SW 1271 (cell line): ENCODE results near the gene FAM163A.
"Not testable (repeated sequence)": the region's sequence is repeated elsewhere in the genome, so short reads cannot be mapped to it uniquely, and the experiment has no call there.

Source experiments
- DNase-seq, 2 experiments: peaks; one replicate each; lab custom pipeline; 2025; lab: John Stamatoyannopoulos, UW

The FAM163A gene

DNA sequence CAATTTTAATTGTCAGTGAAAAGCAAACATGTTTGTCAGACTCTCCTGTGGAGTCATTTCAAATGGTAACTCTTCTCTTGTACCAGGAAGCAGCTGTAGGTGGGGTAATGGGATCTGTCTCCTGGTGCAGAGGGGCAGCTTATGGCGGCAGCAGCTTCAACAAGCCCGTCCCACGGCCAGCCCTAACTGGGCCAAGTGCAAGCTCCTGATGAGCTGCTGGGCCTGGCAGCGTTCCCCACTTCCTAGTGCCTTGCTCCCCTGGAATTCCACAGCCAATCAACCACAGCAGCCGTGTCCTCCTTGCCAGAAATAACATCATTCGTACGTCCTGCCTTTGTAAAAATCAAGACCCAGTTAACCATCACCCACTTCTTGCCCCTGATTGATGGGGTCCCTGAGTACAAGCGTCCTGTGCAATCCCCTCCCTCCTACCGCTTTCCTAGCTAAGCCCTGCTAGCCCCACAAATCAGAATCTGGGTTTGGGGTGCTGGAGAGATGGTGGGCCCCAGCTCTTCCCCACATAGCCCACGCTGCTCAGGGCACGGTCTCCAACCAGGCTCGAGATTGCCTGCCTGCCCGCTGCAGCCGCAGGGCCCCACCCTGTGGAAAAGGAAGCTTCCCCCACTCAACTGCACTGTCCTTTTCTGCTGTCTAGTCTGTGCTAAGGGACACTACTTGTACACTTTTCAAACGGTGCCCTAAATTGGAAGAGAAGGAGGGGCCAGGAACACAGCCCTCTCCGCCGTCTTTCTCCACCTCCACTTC lies 73.3 kb downstream of the FAM163A start:
- no peak for DNase-seq

DNA sequence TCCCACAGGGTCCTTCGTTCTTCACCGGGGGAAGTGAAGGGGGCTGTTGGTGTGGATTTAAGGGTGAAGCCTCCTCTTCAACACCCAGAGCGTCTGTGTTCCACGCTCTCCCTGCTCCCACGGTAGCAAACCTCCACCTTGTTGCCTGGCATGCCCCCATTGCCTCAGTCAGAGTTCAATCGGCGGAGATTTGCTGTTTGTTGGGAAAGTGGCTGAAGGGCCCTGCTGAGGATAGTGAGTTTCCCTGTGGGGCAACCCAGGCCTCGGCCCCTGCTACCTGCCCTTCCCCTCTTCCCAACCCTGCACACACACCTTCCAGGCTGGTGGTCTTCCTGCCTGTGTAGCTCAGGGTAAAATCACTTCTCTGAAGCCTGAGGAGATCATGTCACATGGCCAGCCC lies 74.0 kb downstream of the FAM163A start:
- DNase-seq = no peak

DNA sequence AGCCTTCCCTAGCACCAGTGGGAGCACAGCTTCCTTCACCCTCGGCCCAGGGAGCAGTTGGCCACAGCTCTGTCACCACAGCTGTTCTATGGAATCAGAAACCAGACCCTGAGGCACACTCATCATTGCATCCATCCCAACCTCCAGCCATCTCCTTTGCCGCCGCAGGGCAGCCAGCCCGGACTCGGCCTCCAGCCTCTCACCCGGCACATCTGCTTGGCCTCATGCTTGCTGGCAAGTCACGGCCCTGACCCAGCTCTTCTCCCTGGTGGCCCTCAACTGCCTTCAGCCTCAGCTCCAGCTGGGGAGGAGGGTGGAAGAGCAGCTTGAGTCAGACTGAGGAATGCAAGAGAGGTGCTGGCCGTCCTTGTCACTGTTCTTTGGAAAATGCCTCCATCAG lies 74.7 kb downstream of the FAM163A start:
- no peak for DNase-seq

DNA sequence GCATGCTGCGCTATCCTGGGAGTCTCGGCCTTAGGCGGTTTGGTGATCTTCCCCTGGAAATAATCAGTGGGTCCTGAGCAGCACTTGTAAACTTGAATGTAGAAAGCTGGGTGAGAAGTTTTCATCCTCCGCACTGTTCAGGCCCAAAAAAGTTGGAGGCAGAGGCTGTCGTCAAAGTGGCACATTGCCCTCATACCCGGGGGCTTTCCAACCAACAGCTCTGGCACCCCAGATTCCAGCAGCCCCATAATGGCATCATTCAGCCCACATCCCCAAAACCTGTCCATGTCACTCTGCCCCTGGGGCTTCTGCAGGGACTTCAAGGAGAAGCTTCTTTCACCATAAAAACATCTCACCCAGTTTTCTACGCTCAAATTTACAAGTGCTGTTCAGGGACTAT lies 75.2 kb downstream of the FAM163A start:
- no peak for DNase-seq

DNA sequence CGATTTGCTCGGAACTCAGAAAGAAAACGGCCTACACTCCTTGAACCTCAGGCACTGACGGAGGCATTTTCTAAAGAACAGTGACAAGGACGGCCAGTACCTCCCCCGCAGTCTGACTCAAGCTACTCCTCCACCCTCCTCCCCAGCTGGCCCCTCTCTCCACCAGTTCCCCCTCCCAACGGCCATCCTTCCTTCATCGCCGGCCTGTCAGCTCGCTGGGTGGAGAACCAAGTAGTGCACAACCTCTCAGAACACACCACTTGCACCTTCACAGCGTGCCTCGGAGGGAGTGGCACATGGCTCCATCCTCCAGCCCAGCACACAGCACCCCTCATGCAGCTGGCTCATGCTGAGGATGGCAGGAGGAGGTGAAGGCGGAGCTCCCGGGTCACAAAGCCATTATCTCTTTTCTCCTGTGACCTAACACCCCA lies 75.7 kb downstream of the FAM163A start:
- DNase-seq = no peak

DNA sequence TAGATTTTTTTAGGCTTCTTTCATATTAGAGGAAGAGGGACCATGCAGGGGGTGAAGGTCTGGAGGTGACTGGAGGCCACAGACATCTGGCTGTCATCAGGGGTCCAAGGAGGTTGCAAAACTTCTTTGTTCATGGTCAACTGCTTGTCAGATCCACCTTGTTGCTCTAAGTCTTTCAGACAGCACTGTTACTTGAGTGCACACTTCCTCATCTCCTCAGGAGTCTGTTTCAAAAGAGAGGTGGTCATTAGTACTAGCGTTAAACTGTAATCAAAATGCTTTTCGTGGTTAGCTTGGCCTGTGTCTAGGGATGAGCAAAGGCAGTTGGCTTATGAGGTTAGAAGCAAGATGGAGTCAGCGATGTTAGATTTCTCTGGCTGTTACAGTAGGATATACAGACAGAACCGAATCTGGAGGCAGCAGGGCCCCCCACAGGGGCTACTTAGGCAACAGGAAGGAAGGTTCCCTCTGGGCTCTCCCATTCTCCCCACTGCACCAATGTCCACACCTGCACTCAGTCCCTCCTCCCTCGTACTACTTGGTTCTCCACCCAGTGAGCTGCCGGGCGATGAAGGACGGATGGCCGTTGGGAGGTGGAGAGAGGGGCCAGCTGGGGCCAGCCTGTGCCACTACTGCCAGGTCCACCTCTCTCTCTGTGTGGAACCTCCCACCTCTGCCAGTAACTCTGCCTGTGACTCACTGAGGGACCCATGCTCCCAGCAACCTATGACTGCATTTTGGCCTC lies 77.3 kb downstream of the FAM163A start:
- DNase-seq = no peak

DNA sequence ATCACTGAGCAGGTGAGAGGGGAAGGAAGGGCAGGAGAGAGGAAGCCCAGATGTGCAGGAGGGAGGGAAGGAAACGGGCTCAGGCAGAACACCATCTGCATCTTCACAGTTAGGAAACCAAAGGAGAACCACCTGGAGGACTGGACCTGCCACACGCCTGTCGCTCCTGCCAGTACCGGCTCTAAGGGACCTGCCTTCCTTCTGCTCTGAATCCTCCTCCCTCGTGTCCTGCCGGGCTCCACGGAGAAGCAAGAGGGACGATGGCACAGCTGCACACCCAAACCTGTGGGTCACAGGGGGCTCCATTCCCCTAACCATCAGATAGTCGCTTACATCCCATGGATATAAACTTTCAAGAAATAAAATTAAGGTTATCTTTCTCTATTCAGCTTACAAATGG lies 78.4 kb downstream of the FAM163A start:
- DNase-seq = no peak

DNA sequence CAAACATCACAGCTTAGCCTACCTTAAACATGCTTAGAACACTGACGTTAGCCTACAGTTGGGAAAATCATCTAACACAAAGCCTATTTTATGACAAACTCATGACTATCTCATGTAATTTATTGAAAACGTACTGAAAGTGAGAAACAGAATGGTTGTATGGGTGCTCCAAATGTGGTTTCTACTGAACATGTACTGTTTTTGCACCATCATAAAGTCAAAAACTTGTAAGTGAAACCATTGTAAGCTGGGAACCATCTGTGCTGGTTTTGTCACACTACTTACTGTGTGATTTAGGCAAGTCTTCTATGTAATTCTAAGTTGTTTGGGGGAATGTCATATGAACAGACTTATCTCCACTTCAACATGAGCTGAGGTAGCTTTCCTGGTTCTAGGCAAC lies 79.0 kb downstream of the FAM163A start:
- DNase-seq = no peak

DNA sequence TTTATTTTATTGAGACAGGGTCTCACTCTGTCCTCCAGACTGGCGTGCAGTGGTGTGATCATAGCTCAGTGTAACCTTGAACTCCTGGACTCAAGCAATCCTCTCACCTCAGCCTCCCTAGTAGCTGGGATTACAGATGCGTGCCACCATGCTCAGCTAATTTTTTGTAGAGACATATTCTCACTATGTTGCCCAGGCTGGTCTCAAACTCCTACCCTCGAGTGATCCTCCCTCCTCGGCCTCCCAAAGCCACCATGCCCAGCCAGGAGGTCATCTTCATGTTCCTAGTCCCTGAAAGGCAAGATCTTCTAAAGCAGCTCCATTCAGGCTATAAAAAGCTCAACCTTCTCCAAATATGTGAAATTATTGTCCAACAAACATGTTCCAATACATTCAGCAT lies 80.6 kb downstream of the FAM163A start:
- DNase-seq = no peak

DNA sequence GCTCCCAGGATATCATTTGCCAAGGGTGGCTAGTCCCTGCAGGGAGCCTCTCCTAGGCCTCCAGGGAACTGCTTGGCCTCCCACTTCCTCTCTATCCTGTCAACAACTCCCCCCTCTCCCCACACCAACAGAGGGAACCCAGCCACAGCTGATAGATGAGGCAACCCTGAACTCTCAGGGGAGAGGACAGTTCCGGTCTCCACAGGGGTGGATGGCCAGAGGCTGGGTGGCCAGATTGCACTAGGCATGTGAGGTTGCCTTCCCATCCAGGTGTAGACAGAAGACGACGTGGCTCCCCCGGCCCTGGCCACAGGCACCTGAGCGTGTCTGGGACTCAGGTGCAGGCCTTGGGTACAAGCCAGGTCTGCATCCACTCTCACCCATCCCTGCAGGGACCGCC lies 81.2 kb downstream of the FAM163A start:
- DNase-seq = no peak

DNA sequence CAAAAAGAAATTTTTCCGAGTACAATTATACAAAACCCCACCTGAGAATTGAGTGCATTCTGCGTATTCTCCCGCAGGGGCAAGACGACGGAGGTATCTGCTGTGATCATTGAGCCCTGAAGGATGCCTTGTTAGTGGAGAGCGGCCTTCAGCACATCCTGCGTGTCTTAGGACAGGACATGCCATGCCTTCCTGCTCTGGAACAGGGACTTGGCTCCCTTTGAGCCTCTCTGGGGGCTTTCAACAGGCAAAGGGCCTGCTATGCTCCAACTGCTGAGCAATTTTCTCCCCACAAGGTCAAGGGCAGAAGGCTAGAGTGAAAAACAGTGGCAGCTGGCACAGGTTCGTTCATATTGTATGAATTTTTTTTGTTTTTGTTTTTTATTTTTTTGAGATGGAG lies 82.1 kb downstream of the FAM163A start:
- no peak for DNase-seq

DNA sequence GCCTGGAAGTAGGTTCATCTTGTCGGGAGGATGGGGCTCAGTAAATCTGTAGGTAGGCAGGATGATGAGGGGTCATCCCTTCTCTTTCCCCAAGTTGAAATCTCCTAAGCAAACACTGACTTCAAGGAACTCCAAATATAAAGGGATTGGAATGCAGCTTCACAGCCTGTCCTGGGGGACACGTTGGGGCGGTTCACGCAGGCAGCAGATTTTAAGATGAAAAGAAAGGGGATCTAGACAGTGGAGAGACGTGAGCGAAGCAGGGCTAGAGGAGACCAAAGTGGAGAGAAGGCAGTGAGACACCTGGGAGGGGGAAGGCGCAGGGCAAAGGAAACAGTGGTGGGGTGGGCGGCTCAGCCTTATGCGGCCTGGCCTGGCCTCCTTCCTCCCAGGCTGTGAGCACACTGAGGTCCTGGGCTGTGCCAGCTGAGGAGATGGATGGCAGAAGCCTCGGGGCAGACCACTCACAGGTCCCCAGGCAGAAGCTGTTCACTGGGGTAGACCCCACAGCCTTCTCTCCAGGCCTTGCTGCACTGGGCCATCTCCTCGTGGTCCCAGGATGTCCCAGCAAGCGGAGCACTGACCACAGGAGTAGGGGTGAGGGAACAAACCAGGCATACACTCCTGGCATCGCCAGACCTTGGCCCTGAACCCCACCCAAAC lies 82.8 kb downstream of the FAM163A start:
- no peak for DNase-seq

DNA sequence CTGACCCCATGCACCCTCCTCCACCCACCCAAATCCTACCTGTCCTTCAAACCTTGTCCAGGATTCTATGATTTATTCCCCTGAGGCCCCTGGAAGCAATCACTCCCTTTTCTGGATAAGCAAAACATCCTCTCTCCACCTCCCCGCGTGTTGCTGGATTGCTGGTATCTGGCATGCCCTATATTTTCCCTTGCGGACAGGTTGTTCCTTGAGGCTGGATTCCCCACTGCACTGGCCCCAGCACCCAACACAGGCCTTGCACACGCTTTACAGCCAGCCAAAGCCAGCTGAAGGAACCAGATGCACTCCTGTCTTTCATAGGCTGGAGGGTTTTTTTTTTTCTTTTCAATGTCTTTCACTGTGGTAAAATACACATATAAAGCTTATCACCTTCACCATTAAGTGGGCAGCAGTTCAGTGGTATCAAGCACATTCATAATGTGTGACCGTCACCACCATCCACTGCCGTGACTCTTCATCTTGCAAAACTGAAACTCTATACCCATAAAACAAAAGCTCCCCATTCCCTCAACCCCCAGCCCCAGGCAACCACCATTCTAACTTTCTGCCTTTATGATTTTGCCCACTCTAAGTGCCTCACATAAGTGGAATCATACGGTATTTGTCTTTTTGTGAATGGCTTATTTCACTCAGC lies 83.7 kb downstream of the FAM163A start:
- DNase-seq = no peak

DNA sequence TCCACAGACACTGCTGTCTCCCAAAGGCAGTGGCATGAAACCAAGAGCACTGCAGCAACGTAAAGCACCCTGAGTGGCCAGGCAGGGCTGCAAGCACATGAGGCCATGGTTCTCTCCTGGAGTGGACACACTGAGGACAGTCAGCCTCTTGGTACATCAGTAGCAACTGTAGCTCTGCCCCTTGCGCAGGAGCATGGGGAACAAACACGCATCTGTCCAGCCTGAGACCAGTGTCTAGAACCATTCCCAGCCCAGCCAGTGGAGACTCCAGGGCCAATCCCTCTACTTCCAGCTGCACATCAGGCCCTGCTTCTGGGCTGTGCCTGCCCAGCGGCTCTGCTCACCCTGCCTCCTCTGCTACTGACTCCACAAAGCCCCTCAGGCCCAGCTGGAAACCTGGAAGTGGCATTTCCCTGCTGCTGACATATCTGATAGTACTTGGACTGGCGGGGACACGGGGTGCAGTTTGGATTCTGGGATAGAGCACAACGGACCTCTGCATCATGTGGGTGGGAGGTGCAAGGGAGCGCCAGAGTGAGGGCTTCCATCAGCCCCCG lies 85.5 kb downstream of the FAM163A start:
- no peak for DNase-seq

DNA sequence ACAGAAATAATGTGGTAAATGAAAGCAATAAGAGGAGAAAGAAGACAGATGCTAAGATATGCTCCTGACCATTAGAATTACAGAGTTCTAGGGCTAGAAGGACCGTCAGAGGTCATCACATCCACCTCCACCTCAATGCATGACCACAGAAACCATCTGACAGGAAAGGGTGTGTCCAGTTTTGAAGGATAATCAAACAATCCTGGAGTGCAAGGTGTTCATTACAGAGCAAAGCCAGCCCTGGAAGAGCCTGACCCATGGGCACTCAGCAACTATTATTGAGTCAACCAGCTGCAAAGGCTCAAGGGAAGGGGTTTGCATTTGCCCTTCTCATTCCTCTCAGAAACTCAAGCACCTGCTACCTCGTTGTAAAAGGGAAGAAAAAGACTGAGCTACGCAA lies 88.1 kb downstream of the FAM163A start:
- no peak for DNase-seq

DNA sequence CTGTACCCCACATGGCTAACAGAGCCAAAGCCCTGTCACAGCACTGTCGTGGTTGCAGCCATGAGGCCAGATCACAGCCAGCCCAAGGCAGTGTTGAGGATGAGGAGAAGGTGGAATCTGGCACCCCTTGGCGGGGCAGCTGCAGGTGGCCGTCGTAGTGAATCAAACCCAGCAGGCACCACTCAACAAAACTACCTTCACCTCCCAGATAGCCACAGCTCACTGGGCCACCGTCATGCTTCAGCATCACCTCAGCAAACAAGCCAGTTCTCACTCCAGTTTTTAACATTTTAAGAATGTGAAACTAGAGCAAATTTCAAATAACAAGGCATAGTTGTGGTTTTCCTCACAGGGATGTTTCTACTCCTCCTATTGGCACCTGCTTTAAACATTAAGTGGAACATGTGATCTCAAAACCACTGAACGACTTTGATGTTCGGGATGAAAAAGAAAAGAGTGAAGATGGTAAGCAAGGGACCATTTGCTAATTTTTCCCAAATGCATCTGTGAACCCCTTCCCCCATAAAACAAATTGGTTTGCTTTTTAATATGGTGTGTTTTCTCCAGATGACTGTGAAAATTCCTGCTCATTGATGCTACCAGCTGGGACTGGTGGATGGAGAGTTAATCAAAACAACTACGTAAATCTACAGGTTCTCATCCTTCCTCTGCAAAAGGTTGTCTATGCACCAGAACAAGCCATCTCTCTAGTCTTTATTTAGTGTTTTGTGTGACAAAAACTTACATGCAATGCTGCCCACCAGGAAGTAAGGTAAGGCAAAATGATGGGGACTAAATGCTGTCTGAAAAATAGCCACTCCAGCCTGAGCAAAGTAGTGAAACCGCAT lies 89.0 kb downstream of the FAM163A start:
- no peak for DNase-seq

DNA sequence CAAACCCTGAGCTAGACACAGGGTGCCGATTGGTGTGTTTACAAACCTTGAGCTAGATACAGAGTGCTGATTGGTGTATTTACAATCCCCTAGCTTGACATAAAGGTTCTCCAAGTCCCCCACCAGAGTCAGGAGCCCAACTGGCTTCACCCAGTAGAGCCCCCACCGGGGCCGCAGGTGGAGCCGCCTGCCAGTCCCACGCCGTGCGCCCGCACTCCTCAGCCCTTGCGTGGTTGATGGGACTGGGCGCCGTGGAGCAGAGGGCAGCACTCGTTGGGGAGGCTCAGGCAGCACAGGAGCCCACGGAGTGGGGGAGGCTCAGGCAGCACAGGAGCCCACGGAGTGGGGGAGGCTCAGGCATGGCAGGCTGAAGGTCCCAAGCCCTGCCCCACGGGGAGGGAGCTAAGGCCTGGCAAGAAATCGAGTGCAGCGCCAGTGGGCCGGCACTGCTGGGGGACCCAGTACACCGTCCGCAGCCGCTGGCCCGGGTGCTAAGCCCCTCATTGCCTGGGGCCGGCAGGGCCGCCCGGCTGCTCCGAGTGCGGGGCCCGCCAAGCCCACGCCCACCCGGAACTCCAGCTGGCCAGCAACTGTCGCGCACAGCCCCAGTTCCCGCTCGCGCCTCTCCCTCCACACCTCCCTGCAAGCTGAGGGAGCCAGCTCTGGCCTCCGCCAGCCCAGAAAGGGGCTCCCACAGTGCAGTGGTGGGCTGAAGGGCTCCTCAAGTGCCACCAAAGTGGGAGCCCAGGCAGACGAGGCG lies 93.8 kb downstream of the FAM163A start:
- not testable (repeated sequence) for DNase-seq

DNA sequence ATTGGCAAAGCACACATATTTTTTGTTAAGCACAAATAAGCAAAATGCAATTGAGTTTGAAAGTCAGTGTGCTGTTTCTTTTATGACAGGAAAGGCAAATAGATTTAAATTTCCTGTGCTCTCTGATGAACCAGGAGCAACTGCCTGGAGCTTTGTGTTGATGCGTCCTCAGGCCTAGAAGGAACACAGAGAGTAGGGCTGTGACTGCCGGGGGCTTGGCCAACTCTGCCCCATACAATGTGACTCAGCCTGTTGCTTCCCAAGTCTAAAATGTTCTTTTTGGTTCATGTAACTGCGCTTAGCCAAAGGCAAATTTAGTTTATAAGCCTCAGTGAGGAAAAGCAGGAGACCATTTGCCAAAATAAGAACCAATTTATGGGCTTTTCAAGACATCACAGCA lies 97.0 kb downstream of the FAM163A start:
- DNase-seq = no peak

DNA sequence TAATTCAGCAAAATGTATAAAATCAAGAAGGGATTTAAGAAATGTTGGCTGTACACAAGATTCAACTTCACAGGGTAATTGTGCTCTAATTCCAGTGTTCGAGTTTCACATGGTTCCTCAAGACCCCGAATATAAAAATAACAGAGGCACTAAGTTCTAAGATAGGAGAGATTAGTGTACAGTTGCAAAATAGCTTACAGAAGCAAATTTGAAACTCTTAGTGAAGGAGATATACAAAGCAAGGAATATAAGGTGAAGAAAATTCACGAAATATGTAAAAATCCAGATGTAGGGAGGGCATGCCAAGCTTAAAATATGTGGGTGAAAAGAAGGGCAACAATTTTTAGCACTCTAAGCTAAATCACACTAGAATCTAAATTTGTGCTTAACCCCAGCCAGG lies 105.1 kb downstream of the FAM163A start:
- no peak for DNase-seq

DNA sequence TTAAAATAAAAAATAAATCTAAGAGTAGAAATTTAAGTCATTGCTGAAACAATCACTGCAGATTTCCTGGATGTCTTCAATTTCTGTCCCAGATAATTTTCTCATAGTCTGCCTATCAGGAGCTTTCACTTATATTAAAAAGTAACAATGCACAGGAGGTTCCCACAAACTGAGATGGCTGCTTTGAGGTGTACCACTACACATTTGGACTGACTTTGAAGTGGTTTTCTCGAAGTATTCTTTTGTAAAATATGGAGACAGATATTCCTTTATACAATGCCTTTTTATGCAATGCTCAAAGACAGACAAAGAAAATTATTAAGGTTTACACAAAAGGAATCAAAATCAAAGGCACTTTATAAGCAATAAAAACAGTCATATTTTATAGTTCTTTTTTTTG lies 110.0 kb downstream of the FAM163A start:
- DNase-seq = no peak

DNA sequence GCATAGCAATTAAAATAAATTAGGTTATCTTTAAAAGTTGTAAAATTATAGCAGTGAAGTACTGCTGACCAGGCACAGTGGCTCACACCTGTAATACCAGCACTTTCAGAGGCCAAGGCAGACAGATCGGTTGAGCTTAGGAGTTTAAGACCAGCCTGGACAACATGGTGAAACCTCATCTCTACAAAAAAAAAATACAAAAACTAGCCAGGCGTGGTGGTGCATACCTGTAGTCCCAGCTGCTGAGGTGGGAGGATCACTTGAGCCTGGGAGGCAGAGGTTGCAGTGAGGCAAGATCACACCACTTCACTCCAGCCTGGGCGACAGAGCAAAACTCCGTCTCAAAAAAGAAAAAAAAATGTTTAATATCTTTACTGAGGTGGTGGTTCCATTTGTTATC lies 112.7 kb downstream of the FAM163A start:
- DNase-seq = not testable (repeated sequence)
